Neural progenitor cell (in vitro differentiated cells): ENCODE results near the gene SLC43A1. TPM values are rescaled to one million over a fixed set of nuclear protein-coding genes. Genes with fewer than 3 reads are reported as not detected.
A peak's percentile ranks its signal among the peaks of the same experiment; 100 is the strongest.

Experiments
- DNase-seq: peaks from one replicate; pipeline ENCODE4 v3.0.0-alpha.2; 2016; ENCODE audit warnings: low spot score
- H2AFZ ChIP-seq: fragments of 200-600 bp; sonication (generic); replicated peaks from 2 replicates; pipeline ENCODE4 v1.6.1; 2016; ENCODE audit warnings: antibody characterized with exemption
- H3F3A ChIP-seq: fragments of 200-600 bp; sonication (generic); 2 replicates; pipeline ENCODE4 v1.6.1; 2016; ENCODE audit warnings: antibody characterized with exemption, low read depth
- H3K27ac ChIP-seq: fragments of 200-600 bp; sonication (generic); 2 replicates; pipeline ENCODE4 v1.5.1; 2016; ENCODE audit warnings: mild to moderate bottlenecking
- H3K27me3 ChIP-seq: fragments of 200-600 bp; sonication (generic); 2 replicates; pipeline ENCODE4 v1.6.1; 2016; ENCODE audit warnings: mild to moderate bottlenecking, moderate library complexity
- H3K36me3 ChIP-seq: fragments of 200-600 bp; sonication (generic); 2 replicates; pipeline ENCODE4 v1.5.1; 2016
- H3K4me1 ChIP-seq: fragments of 200-600 bp; sonication (generic); 2 replicates; pipeline ENCODE4 v1.6.1; 2016; ENCODE audit warnings: mixed run types
- H3K4me2 ChIP-seq: fragments of 200-600 bp; sonication (generic); 2 replicates; pipeline ENCODE4 v1.6.1; 2016
- H3K4me3 ChIP-seq: fragments of 200-600 bp; sonication (generic); 2 replicates; pipeline ENCODE4 v1.5.1; 2016
- H3K79me2 ChIP-seq: fragments of 200-600 bp; sonication (generic); 2 replicates; pipeline ENCODE4 v1.6.1; 2016; ENCODE audit warnings: low read depth
- H3K9ac ChIP-seq: fragments of 200-600 bp; sonication (generic); 2 replicates; pipeline ENCODE4 v1.6.1; 2016
- H3K9me3 ChIP-seq: fragments of 200-600 bp; sonication (generic); 2 replicates; pipeline ENCODE4 v1.5.1; 2016; ENCODE audit warnings: low read depth
- H4K20me1 ChIP-seq: fragments of 200-600 bp; sonication (generic); 2 replicates; pipeline ENCODE4 v1.6.1; 2016; ENCODE audit warnings: low read depth
- H3K27ac Mint-ChIP-seq: 3 replicates; pipeline ENCODE4 v1.8.0; 2021; ENCODE audit warnings: mixed read lengths
- H3K27me3 Mint-ChIP-seq: 2 replicates; pipeline ENCODE4 v1.8.0; 2022; ENCODE audit warnings: low read depth, mild to moderate bottlenecking, inconsistent platforms, moderate library complexity, mixed read lengths; ENCODE audit not compliant: insufficient read depth
- H3K36me3 Mint-ChIP-seq: 3 replicates; pipeline ENCODE4 v1.8.0; 2021; ENCODE audit warnings: mixed read lengths
- H3K4me1 Mint-ChIP-seq: 3 replicates; pipeline ENCODE4 v1.8.0; 2021; ENCODE audit warnings: mixed read lengths
- H3K4me3 Mint-ChIP-seq: 3 replicates; pipeline ENCODE4 v1.8.0; 2021; ENCODE audit warnings: mild to moderate bottlenecking, moderate library complexity, mixed read lengths
- H3K9me3 Mint-ChIP-seq: 3 replicates; pipeline ENCODE4 v1.8.0; 2020; ENCODE audit warnings: mixed read lengths
- EZH2 ChIP-seq: fragments of 200-600 bp; sonication (generic); IDR thresholded peaks from 2 replicates; pipeline ENCODE4 v1.6.1; 2017; ENCODE audit warnings: antibody characterized with exemption, mild to moderate bottlenecking, moderate library complexity
- EZH2phosphoT487 ChIP-seq: fragments of 200-600 bp; sonication (generic); IDR thresholded peaks from 2 replicates; pipeline ENCODE4 v1.6.1; 2017; ENCODE audit warnings: antibody characterized with exemption
- total RNA-seq: library from RNA; depleted of rRNA; stranded (reverse); fragments of >200 nt; gene quantifications from 2 replicates; pipeline ENCODE4 v1.2.3, GENCODE V29; 2015; ENCODE audit warnings: low replicate concordance
- TF ChIP-seq, protein P1 (sequence below): fragments of 200-600 bp; sonication (generic); IDR thresholded peaks from 2 replicates; pipeline ENCODE4 v1.5.1; 2017; ENCODE audit warnings: antibody characterized with exemption, mild to moderate bottlenecking

The SLC43A1 gene
- total RNA-seq, 1 donor from 2014 or later = 0.99 TPM

GRCh38 chr11:57506522-57506921, 9.0 kb downstream of the SLC43A1 start:
- no peak for DNase-seq
- H3K9ac ChIP-seq = no peak overlapping the region

DNA sequence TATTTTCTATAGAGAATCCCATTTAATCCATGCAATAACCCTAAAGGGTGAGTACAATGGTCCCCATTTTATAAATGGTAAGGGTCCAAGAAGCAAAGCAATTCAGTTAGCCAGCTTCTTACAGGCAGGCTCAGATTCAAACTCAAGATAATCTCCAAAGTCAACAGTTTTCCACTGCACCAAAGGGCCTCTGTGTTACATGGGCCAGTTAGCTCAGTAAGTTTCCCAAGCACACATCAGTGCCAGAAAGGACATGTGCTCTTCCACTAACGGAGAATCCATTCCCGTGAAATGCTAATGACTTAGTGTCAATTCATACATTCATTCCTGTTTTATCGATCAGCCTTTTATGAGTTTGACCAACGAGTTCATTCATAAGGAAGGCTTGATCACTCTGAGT, 11.0 kb downstream of the SLC43A1 start:
- Mint-ChIP-seq H3K4me1 (peaks cover 18% of the 10 kb centered on the region), H3K4me3 (no peak overlapping the region), H3K36me3 (no peaks in the 10 kb centered on the region), H3K27me3 (peaks cover 15% of the 10 kb centered on the region), H3K27ac (no peak overlapping the region), H3K9me3 (no peaks in the 10 kb centered on the region)
- no peak overlapping the region for H3K4me3 ChIP-seq
- no peaks in the 10 kb centered on the region for H3K4me1 ChIP-seq
- no peaks in the 10 kb centered on the region for H3K79me2 ChIP-seq
- H3K36me3 ChIP-seq = no peaks in the 10 kb centered on the region
- H2AFZ ChIP-seq = no peak overlapping the region
- H3K9me3 ChIP-seq = no peaks in the 10 kb centered on the region
- H3K9ac ChIP-seq = no peak overlapping the region
- peaks cover 4% of the 10 kb centered on the region for H4K20me1 ChIP-seq
- no peak overlapping the region for H3K27ac ChIP-seq
- TF ChIP-seq EZH2phosphoT487 = no peak
- no peaks in the 10 kb centered on the region for H3F3A ChIP-seq
- H3K27me3 ChIP-seq = peaks cover 8% of the 10 kb centered on the region
- no peak for DNase-seq
- H3K4me2 ChIP-seq = no peak overlapping the region

More at GRCh38 chr11:57506522-57506921, 9.0 kb downstream of the SLC43A1 start:
- Histone ChIP-seq H3K27me3 (no peaks in the 10 kb centered on the region), H3K4me1 (no peaks in the 10 kb centered on the region), H3K9me3 (no peaks in the 10 kb centered on the region), H3F3A (no peaks in the 10 kb centered on the region), H3K79me2 (no peaks in the 10 kb centered on the region), H3K4me3 (no peak overlapping the region), H3K36me3 (no peaks in the 10 kb centered on the region), H2AFZ (no peak overlapping the region), H3K4me2 (no peak overlapping the region), H3K27ac (no peak overlapping the region), H4K20me1 (no peaks in the 10 kb centered on the region)
- no peaks in the 10 kb centered on the region for H3K9me3 Mint-ChIP-seq
- H3K36me3 Mint-ChIP-seq = no peaks in the 10 kb centered on the region
- peaks cover 11% of the 10 kb centered on the region for H3K27me3 Mint-ChIP-seq
- TF ChIP-seq, protein P1, sequence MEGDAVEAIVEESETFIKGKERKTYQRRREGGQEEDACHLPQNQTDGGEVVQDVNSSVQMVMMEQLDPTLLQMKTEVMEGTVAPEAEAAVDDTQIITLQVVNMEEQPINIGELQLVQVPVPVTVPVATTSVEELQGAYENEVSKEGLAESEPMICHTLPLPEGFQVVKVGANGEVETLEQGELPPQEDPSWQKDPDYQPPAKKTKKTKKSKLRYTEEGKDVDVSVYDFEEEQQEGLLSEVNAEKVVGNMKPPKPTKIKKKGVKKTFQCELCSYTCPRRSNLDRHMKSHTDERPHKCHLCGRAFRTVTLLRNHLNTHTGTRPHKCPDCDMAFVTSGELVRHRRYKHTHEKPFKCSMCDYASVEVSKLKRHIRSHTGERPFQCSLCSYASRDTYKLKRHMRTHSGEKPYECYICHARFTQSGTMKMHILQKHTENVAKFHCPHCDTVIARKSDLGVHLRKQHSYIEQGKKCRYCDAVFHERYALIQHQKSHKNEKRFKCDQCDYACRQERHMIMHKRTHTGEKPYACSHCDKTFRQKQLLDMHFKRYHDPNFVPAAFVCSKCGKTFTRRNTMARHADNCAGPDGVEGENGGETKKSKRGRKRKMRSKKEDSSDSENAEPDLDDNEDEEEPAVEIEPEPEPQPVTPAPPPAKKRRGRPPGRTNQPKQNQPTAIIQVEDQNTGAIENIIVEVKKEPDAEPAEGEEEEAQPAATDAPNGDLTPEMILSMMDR = no peak
- no peak for TF ChIP-seq EZH2phosphoT487
- no peak for TF ChIP-seq EZH2
- peaks cover 7% of the 10 kb centered on the region for H3K4me1 Mint-ChIP-seq
- H3K27ac Mint-ChIP-seq = no peak overlapping the region
- no peak overlapping the region for H3K4me3 Mint-ChIP-seq

DNA sequence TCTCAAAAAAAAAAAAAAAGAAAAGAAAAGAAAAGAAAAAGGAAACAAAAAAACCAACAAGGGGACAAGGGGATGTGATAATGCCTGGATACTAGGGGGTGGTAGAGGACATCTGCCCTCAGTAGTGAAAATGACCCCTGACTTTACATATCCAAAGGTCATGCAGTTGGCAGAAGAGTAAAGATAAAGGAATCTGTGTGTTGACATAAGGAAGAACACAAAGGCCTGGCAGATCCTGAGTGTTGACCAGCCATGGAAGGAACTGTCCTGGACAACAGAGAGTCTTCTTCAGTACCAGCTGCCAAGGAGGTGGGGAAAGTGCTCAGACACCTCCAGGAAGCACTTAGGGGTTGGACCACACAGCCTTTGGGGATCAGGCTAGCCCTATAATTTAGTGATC, 12.6 kb downstream of the SLC43A1 start:
- Mint-ChIP-seq H3K27ac (peak overlapping the region; percentile 48), H3K9me3 (no peaks in the 10 kb centered on the region), H3K4me3 (no peak overlapping the region), H3K27me3 (peaks cover 24% of the 10 kb centered on the region), H3K36me3 (no peaks in the 10 kb centered on the region), H3K4me1 (peaks cover 25% of the 10 kb centered on the region)
- H3K4me1 ChIP-seq = no peaks in the 10 kb centered on the region
- no peak overlapping the region for H2AFZ ChIP-seq
- no peak for DNase-seq
- no peaks in the 10 kb centered on the region for H3K9me3 ChIP-seq
- H3K27me3 ChIP-seq = peaks cover 25% of the 10 kb centered on the region
- no peak overlapping the region for H3K27ac ChIP-seq
- H3K79me2 ChIP-seq = no peaks in the 10 kb centered on the region
- no peaks in the 10 kb centered on the region for H3F3A ChIP-seq
- peaks cover 11% of the 10 kb centered on the region for H4K20me1 ChIP-seq
- no peak overlapping the region for H3K9ac ChIP-seq
- TF ChIP-seq, protein P1 = no peak
- no peak for TF ChIP-seq EZH2phosphoT487
- no peak overlapping the region for H3K4me2 ChIP-seq
- no peak overlapping the region for H3K4me3 ChIP-seq
- H3K36me3 ChIP-seq = no peaks in the 10 kb centered on the region

DNA sequence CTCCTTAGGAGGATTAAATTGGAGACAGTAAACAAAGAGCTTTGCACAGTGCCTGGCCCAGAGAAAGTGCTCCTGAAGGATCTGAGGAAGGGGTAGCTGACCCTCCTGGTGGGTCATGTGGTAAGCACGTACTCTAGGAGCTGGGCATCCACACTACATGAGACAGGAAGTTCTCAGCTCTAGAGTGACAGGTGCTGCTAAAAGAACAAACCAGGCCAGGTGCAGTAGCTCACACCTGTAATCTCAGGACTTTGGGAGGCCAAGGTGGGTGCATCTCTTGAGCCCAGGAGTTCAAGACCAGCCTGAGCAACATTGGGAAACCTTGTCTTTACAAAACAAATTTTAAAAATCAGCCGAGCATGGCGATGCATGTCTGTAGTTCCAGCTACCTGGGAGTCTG, 13.1 kb downstream of the SLC43A1 start:
- TF ChIP-seq EZH2phosphoT487 (no peak), EZH2 (no peak)
- TF ChIP-seq, protein P1 = no peak
- no peak overlapping the region for H3K9ac ChIP-seq
- H3K4me3 ChIP-seq = no peak overlapping the region
- H3K79me2 ChIP-seq = no peaks in the 10 kb centered on the region
- H3K4me1 ChIP-seq = no peaks in the 10 kb centered on the region
- no peaks in the 10 kb centered on the region for H3K36me3 ChIP-seq
- H3K4me2 ChIP-seq = no peak overlapping the region
- H3K27ac ChIP-seq = no peak overlapping the region
- peaks cover 11% of the 10 kb centered on the region for H4K20me1 ChIP-seq
- no peaks in the 10 kb centered on the region for H3K9me3 ChIP-seq
- no peak for DNase-seq
- no peaks in the 10 kb centered on the region for H3K9me3 Mint-ChIP-seq
- no peaks in the 10 kb centered on the region for H3F3A ChIP-seq
- H3K4me3 Mint-ChIP-seq = no peak overlapping the region
- no peak overlapping the region for H2AFZ ChIP-seq
- no peak overlapping the region for H3K27ac Mint-ChIP-seq
- H3K36me3 Mint-ChIP-seq = no peaks in the 10 kb centered on the region
- peaks cover 25% of the 10 kb centered on the region for H3K4me1 Mint-ChIP-seq
- peaks cover 30% of the 10 kb centered on the region for H3K27me3 ChIP-seq
- peaks cover 24% of the 10 kb centered on the region for H3K27me3 Mint-ChIP-seq
